Head of caudate nucleus (tissue), 42 donors: Measurements from ENCODE around the gene BASP1.
"Not testable (repeated sequence)": the region's sequence is repeated elsewhere in the genome, so short reads cannot be mapped to it uniquely, and the experiment has no call there.

ENCODE experiments used
- DNase-seq, 42 donors: peaks; one replicate each; pipeline versions ENCODE4 v3.0.0 to v3.0.0-alpha.2; 2020 to 2021; ENCODE audit warnings: mixed read lengths in 7 of 42
- intact Hi-C: fragments of 100-400 bp; cut with DNase I; formaldehyde crosslinking; loops from one replicate; pipeline ENCODE4 v1.15.0; 2022

Gene BASP1

DNA sequence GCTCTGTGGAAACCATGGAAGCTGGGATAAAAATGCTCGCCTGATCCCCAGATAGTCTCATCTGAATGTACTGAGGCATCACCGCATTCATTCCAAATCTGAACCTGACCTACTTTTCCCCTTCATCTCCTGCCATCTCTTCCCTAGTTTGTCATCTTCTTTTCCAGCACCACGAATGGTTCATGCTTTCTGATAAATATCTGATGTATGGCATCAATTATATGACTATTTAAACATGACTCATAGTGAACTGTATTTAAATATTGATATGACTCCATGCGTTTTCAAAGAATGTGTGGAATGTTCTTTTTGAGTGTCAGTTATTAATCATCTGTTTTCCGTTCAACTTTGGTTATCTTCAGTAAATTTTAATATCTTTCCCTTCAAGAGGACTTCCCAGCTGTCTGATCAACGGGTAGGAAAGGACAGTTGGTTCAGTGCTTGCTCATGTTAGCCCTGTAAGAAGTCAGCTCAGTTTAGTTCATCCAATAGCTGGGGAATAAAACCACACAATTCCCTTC is 21.1 kb downstream of the BASP1 start:
- intact Hi-C loops, result no loop called here
- peak in 4 of 42 donors; percentile 11 to 37 (median 22) for DNase-seq

DNA sequence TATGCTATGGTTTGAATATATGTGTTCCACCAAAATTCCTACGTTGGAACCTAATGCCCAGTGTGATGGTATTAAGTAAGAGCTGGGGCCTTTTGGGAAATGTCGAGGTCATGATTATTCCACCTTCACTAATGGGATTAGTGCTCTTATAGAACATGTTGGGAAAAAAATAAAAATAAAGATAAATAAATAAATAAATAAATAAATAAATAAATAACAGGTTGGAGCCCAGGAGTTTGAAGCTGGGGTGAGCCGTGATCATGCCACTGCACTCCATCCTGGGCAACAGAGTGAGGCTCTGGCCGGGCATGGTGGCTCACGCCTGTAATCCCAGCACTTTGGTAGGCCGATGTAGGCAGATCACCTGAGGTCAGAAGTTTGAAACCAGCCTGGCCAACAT is 22.5 kb downstream of the BASP1 start:
- DNase-seq, result no peak
- intact Hi-C loops, result no loop called here

DNA sequence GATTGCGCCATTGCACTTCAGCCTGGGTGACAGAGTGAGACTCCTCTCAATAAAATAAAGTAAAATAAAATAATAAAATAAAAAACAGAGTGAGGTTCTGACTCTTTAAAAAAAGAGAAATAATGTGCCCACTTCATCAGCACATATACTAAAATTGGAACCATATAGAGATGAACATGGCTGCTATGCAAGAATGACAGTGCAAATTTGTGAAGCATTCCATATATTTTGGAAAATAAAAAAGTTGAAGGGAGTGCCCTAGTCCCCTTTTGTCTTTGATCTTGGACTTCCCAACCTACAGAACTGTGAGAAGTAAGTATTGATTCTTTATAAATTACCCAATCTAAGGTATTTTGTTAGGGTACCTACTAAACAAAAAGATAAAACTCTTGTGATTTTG is 23.1 kb downstream of the BASP1 start:
- intact Hi-C loops, result no loop called here
- DNase-seq, result no peak

DNA sequence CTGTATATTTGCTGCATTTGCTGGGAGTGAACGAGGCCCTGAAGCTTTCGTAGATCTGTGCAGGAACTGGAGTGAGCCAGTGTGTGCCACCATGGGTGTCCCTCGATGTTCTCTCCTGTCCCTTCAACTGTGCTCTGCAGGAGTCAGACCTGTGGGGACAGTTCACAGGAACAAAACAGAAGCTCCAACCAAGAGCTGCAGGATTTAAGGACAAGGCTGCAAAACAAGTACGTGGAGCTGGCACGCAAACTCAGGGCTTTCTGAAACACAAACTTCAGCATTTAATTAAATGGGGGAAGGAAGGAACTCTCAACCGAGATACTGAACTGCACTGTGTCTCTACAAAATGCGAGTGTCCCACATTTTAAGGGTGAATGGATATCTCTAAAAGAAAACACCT is 24.2 kb downstream of the BASP1 start:
- DNase-seq, result peak in 1 of 42 donors; percentile 9
- intact Hi-C loops, result no loop called here

DNA sequence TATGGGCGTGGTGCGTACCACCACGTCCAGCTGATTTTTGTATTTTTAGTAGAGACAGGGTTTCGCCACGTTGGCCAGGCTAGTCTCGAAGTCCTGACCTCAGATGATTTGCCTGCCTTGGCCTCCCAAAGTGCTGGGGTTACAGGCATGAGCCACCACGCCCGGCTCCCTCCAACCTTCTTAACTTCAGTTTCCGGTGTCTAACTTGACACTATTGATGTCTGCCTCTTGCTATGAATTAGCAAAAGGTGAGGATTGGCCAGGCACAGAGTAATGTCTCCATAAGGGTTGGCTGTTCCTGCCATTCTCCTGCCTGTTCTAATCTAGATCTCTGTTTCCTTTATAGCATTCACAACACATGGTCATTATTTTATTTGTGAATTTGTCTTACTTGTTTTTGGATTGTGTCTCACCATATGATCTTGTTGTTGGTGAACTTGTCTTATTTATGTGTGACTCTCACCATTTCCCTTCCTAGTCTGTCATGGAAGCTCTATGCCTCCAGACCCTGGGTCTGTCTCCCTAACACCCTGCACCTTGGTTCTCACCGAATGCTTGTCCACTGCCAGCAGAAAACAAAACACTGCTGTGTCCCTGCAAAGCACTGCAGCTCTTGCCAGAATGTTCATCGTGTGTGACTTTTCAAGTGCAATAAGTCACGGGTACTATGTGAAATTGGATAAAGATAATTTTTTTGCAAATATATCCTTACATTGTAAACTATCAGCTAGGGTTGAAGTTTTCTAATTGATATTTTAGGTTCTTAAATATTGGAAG is 26.0 kb downstream of the BASP1 start:
- DNase-seq, result no peak
- intact Hi-C loops, result no loop called here

DNA sequence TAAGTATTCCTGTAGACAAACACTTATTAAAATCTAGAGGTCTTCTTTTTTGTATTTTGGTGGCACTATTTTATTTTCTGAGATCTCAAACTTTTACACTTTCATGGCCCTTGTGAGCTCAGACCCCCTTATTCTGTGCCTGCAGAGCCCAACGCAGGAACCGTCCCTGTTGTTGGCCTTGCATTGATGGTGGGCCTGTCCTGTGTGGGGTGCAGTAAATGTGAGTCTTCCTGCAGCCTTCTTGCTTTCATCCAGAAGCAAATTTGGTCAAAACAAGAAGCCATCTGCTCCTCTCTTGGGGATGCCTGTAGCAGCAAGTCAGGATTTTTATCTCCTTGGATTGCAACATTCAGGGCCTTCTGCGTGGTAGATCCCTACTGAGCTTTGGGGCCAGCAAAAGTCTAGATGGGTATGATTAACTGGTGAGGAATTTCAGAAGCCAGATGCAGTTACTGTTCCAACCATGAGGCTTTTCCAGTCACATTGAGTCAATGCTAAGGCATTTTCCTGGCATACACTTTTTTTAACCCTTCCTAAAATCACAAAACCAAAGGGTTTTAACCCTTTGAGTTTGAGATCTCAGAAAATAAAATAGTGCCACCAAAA is 31.7 kb downstream of the BASP1 start:
- no peak for DNase-seq
- intact Hi-C loops, result no loop called here

DNA sequence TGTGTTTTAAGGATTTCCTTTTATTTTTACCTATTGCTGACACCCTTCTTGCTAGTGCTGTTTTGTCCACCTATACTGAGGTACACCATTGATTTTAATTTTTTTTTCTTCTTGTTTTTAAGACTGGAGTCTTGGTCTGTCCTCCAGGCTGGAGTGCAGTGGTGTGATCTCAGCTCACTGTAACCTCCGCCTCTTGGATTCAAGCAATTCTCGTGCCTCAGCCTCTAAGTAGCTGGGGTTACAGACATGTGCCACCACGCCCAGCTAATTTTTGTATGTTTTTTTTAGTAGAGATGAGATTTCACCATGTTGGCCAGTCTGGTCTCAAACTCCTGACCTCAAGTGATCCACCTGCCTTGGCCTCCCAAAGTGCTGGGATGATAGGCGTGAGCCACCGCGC is 32.4 kb downstream of the BASP1 start:
- intact Hi-C loops, DNase-seq: not testable (repeated sequence)

DNA sequence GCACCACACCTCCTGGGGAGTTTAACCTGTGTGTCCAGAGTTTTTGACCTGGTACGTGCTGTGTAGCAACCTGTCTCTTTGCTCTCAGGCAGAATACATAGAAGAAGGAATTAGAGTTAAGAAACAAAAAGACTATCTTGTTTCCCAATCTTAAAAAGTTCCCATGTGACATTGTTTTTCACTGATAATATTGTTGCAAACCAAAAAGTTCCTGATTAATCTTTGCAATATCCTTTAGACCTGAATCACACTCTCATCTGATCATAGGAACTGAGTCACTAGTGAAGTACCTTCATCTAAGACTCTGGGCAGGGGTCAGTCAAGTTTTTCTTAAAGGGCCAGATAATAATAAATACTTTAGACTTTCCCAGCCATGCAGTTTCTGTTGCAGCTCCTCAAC is 35.1 kb downstream of the BASP1 start:
- no peak for DNase-seq
- intact Hi-C loops, result no loop called here

DNA sequence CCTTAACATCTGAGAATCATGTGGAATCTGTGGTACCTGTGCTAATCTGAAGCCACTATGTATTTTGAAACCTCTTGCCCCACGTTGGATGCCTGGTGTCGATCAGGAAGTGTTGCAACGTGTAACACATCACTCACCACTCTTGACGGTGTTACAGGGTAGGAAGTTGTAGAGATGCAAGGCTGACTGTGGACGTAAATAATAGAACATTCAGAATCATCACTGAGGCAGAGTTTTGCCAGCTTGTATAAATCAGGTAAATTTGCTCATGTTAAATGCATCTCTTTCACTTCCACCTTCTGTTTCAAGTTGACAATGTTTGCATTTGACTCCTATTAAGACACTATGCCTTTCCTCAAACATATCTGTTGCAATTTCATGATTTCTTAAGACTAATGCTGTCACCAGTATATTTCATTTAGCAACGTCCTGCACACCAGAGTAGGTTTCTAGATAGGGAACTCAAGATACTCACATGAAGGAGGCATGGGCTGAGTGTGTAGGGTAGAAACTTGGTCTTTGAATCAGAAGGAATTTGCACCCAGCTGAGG is 38.1 kb downstream of the BASP1 start:
- peak in 1 of 42 donors; percentile 30 for DNase-seq
- intact Hi-C loops, result no loop called here

DNA sequence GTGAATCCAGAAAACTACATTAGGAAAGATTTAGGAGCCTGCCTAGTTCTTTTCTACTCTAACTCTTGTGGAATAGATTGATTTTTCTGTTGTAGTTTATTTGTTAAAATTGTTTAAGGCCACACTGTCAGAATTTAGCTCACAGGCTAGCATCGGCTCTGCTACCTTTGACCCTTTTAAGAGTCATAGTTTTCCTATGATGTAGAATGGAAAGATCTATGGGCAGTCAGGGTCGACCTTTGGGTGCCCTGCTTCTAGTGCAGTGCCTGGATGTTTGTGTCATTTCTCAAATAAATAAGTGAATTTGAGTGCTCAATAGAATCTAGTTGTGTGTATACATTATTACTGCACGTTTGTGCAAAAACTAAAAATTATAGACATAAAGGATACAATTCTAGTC is 38.7 kb downstream of the BASP1 start:
- DNase-seq, result no peak
- intact Hi-C loops, result no loop called here

DNA sequence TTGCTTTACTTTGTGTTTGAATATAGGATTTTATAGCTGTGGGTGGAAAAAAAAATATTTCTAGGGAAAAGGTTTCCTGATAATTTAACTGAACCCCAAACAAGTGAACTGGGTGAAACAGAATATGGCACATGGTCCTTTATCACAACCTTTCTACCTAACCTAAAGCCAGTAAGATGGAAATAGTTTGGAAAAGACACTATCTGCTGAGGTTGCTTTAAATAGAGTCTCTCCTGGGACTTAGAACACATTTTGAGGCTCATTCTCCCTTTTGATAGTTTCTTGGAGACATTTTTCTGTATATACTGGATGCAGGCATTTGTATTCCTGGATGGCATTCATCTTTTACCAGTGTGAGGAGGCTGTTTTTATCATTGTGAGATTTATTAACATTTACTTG is 39.4 kb downstream of the BASP1 start:
- intact Hi-C loops, result no loop called here
- no peak for DNase-seq

DNA sequence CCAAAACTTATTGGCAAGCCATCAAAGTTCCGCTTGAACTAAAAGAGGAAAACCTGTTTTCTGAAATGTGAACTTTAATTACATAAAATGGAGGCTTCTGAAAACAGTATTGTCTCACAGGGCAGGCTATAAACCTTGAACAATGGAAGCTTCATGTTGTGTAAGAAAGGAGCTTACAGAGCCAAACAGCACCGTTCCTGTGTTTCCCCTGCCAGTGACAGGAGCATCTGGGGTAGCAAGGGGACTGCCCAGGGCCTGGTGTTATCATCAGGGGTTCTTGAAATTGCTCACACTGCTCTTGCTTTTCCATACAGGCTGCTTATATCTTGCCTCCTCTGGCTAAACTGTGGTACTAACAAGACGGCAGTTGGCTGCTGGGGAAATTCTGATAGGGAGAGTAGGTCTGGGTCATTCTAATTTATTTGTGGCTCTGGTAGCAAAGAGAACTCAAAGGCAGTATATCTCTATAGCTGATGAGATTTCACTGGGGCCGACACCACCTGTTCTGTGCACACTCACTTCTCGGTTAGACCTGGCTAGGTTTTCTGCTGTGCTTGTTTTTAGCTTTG is 40.4 kb downstream of the BASP1 start:
- intact Hi-C loops, result no loop called here
- DNase-seq, result no peak

DNA sequence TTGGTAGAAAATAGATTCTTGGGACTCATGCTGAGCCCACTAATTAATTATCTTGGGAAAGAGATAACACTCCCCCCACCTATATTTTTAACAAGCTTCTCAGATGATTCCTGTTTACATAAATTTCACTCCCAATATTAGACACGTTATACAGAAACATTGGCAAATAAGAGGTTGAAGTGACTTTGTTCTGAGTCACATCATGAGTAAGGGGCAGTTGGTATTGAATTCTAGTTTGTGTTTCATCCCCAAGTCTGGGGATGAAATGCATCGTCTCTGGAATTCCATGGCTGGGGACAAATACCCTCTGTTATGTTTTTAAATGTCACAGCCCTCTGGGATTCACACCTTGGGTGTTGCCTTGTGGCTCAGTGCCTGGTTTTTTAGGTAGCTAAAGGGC is 41.0 kb downstream of the BASP1 start:
- intact Hi-C loops, result no loop called here
- DNase-seq, result no peak

DNA sequence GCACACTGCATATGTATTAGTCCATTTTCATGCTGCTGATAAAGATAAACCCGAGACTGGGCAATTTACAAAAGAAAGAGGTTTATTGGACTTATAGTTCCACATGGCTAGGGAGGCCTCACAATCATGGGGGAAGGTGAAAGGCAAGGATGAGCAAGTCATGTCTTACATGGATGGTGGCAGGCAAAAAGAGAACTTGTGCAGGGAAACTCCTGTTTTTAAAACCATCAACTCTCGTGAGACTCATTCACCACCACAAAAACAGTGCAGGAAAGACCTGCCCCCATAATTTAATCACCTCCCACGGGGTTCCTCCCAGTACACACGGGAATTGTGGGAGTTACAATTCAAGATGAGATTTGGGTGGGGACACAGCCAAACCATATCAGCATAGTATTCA is 41.6 kb downstream of the BASP1 start:
- intact Hi-C loops, DNase-seq: not testable (repeated sequence)

DNA sequence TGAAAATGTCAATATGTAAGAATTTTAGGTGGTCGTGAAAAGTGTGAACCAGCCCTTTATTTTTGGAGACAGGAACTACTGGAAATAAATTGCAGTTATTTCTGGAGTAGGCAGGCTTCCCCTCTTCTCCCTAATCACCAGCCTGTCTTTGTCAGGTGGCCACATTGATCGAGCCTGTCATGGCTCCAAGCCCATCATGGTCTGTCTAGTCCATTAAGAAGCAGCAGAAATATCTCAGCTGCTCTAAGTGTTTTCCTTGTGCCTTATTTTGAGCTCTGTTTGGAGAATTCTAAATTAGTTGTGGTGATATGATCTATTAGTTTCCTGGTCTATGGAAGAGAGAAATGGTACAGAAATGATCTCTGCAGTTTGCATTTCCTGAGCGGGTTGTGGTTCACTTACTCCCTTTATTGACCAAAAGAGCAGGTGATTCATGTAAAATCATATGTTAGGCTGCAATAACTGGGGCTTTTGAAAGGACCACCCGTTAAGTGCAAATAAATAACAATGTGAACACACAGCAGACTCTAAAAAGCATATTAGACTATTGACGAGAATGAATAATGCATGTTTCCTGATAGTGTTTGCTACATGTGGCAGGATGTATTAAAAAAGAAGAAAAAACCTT is 42.3 kb downstream of the BASP1 start:
- DNase-seq, result no peak

DNA sequence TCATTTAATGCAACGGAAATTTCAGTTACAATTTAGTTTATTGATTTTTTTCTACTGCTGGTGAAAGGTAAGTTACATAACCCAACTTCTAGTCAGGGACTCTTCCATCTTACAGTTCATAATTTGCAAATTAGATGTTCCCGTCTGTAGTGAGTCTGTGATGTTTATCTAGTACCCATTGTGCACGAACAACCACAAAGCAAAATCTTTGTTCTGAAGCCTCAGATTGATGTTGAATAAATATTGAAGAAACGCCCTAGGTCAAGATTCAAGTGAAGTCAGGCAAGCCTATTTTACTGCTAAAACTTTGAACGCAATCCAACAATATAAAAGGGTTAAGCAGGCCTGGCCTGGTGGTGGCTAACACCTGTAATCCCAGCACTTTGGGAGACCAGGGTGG is 43.1 kb downstream of the BASP1 start:
- intact Hi-C loops, result no loop called here
- no peak for DNase-seq

More for the DNA sequence above, 42.3 kb downstream of the BASP1 start:
- intact Hi-C loops, result no loop called here

DNA sequence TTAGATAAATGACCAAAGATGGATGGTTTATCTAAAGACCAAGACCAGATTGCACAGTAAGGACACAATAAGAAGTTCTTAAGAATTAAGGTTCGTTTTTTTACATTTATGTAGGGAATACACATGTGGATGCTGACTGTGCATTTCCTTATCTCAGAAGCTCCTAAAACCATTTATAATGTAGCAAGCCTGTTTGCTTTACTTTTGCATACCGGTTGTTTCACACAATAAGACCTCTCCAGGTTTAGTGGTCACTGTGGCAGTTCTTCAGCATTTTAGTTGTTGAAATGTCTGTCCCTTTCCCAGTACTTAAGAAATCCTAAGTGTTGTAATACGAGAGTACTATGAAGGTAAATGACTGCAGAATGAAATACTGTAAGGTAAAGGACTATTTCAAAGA is 43.6 kb downstream of the BASP1 start:
- DNase-seq, result no peak
- intact Hi-C loops, result no loop called here

DNA sequence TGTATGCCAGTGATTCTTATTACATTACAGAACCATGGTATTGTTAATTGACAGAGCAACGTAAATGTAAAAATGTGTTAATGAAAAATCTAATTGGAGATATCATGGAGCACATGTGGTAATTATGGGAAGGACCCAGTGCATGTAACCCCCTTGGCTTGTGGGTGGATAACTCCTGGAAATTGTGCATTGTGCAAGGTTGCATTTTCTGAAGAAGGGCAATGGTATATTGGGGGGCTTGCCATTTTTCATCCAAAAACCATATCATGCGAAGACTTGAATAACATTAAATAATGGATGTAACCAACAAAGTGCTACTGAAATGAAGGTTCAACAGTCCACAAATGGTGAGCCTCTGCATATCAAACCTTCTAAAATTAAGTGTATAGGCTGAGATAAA is 47.6 kb downstream of the BASP1 start:
- DNase-seq, result no peak
- intact Hi-C loops, result no loop called here

DNA sequence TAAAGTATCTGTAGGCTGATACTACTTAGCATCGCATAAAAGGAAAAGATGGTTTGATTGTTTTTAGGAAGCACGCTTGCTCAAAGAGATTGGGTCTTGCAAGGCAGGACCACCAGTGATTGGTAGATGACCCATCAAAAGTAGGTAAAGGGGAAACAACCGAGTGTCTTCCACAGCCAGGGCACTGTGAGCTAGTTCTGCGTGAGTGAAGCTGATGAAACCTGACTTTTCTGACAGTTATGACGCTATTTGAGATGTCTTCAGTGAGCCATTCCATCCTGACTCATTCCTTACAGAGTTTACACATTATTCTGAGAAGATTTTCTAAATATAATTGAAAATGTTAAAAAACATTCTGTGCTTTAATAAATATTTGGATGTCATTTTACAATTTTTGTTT is 49.7 kb downstream of the BASP1 start:
- intact Hi-C loops, result no loop called here
- peak in 2 of 42 donors; percentile 23 to 27 for DNase-seq

DNA sequence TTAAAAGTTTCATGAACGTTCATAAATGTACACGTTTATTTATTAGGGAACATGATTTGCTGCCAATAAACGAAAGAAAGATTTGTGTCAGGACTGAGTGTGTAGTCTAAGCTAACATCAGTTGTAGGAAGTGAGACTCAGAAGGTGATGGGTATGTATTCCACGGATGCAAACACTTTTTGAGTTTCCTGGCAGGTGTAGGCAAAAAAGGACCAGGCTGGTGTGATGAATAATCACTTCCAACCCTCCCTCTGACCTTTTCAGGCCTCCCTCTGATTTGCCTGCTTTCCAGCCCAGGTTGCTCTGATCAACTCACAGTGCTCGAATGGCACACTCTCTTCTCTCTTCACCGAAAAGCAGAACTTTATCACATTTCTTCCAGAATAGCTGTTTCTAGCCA is 51.8 kb downstream of the BASP1 start:
- intact Hi-C loops, result no loop called here
- DNase-seq, result no peak
